NCI-H1417 treated with DMSO at 0.1 percent for 48 hours (cell line): ENCODE measurements around the gene OR51M1.

Source experiments
- DNase-seq: peaks from one replicate; lab custom pipeline; 2025; lab: John Stamatoyannopoulos, UW

The OR51M1 gene

GRCh38 chr11:5390210-5390609 lies 6.6 kb downstream of the OR51M1 start:
- DNase-seq, result no peak

- DNase-seq, result no peak
Measured at GRCh38 chr11:5394091-5394490, 10.5 kb downstream of the OR51M1 start.

GRCh38 chr11:5398936-5399335 lies 15.3 kb downstream of the OR51M1 start:
- no peak for DNase-seq

DNA sequence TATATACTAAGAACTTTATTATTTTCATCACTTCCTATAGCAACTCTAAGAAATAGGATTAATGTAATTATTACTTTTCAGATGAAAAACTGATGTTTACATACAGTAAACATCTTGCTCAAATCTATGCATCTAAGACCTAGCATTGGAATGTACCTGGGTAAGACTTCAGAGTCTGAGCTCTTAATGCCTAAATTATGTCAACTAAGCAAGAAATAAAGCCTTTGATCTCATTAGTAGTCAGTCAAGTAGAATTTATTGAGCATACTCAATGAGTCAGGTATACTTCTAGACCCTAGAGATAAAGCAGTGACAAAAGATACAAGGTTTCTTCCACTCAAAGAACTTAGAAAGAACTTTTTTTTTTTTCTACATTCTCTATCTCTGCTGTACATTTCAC lies 21.6 kb downstream of the OR51M1 start:
- no peak for DNase-seq

DNA sequence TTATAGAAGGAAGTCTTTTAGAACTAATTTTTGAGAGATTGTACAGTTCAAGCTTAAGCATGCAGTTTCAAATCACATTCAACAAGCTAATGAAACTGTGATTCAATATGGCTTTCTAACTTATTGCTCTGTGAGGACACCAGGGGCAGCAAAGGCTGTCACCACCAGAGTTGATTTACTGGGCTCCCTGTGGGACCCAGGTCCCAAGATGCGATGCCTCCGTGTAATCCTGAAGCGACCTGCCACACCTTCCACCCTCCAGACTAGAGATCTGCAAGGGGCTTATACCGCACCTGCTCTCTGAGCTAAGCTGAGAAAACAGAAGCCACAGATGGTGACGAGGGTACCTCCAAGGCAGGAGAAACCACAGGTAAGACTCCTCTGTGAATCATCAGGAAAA lies 37.4 kb downstream of the OR51M1 start:
- DNase-seq, result no peak

DNA sequence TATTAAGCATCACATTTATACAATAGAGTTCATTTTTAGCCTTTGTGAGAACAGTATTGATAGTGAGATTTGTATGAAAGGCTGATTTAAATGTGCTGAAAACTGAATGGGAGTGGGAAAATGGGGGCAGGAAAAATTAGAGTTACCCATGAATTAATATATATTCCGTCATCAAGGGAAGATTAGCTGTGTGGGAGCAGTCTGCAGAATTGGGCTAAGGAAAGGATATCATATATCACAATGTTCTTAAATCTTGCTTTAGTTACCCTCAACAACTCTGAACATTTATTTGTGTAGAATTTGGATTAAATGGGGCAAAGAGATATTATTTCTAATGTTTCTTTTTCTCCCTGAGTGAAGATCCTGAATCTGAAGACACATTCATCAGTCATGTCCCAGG lies 38.2 kb downstream of the OR51M1 start, which contains the start of gene OR51Q1:
TSS of gene OR51Q1 (plus strand) at position 301 of the 400 bp plus-strand sequence. CDS start at position 391, 90 bp downstream.
- DNase-seq, result no peak

GRCh38 chr11:5423131-5423530 lies 39.5 kb downstream of the OR51M1 start:
- DNase-seq, result no peak

DNA sequence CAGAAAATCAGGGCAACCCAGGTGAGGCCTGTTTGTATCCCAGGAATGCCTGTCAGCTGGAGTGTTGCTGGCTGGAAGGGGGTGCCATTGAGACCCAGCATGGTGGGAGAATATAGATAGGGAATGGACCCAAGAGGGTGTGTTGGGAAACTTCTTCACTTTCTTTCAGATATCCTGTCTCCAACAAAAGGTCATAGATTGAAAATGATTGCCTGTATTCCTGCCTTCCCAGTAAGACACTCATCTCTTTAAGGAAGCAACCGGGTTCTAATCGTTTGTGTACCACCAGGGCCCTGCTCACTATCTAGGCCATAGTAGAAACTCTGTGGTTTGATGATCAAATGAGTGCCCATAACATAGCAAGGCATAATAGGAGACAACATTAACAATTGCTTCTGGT lies 57.8 kb downstream of the OR51M1 start, which contains the start of gene OR51I1:
TSS of gene OR51I1 (minus strand) at position 101 of the 400 bp plus-strand sequence. CDS start at position 101, 0 bp downstream.
- no peak for DNase-seq
